Measurements from ENCODE around the gene KIRREL2. TPM values are rescaled to one million over a fixed set of nuclear protein-coding genes. Genes with fewer than 3 reads are reported as not detected.
A peak's percentile ranks its signal among the peaks of the same experiment; 100 is the strongest.
"Not testable (repeated sequence)": the region's sequence is repeated elsewhere in the genome, so short reads cannot be mapped to it uniquely, and the experiment has no call there.

Gene KIRREL2
- total RNA-seq, 1 experiment from 2014 or later, result 0.12 TPM

DNA sequence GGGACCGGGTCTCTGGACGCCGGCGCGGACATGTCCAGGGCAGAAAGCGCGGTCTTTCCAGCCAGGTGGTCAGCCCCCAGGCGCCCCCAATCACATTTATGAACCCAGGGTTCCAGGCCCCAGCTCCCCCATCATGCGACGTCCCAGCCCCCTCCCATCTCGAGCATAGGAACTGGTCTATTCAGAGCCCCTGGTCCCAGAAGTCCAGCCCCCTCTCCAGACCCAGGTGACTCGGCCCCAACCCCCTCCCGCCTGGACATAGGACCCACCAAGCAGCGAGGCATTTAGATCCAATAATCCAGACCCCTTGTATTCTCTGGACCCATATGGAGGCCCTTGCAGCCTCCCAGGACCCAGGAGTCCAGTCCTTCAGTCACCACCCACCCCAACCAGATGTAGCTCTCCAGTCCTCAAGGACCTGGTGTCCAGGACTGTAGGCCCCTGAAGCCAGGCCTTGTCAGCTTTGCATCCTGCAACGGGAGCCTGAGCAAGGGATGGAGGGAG is 12.2 kb downstream of the KIRREL2 start:
- no peak for DNase-seq (ENCODE audit: extremely low read depth, low read depth)

DNA sequence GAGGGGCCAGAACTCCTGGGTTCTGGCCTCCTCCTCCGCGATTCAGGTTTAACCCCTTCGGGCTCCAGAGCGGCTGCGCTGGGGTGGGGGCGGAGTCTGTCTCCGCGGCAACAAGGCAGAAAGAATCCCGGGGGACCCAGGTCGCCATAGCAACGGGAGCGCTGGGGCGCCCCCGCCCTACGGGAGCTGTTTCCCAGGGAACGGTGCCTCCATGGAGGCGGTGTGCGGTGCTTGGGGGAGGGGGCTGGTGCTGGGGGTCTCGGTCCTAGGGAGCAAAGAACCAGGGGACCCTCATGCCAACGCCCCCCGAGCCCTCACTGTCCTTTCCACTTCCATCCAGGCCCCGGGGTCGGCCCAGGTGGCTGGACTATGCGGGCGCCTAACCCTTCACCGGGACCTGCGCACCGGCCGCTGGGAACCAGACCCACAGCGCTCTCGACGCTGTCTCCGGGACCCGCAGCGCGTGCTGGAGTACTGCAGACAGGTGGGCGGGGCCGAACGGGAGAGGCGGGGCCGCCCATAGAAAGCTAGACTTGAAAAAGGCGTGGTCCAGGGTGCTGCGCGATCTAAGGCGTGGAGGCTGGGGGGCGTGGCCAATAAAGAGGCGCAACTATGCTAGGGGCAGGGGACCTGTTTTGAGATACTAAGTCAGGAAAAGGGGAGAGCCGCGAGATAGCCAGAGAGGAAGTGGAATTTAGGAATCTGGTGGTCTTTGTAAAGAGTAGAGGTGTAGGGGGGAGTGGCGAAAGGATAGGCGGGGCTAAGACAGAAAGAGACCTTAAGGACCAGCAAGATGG is 12.8 kb downstream of the KIRREL2 start:
- DNase-seq (ENCODE audit: extremely low read depth, low read depth), result peak; percentile 87

DNA sequence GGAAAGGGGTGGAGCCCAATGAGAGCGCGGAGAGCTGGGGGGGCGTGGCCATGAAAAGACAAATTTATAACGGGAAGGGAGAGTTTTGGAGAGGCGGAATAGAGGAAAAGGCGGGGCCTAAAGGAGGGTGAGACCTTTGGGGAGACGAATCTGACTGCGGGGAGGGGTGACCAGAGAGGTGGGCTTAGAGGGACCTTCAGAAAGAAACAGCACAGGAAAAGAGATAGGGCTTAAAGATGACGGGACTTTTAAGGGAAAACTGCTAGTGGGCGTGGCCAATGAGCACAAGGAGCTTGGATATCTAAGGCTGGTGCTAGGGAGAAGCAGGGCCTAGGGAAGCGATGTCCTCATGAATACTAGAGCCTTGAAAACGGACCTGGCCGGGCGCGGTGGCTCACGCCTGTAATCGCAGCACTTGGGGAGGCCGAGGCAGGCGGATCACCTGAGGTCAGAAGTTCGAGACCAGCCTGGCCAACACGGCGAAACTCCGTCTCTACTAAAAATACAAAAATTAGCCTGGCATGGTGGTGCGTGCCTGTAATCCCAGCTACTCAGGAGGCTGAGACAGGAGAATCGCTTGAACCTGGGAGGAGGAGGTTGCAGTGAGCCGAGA is 13.5 kb downstream of the KIRREL2 start:
- not testable (repeated sequence) for DNase-seq (ENCODE audit: extremely low read depth, low read depth)

DNA sequence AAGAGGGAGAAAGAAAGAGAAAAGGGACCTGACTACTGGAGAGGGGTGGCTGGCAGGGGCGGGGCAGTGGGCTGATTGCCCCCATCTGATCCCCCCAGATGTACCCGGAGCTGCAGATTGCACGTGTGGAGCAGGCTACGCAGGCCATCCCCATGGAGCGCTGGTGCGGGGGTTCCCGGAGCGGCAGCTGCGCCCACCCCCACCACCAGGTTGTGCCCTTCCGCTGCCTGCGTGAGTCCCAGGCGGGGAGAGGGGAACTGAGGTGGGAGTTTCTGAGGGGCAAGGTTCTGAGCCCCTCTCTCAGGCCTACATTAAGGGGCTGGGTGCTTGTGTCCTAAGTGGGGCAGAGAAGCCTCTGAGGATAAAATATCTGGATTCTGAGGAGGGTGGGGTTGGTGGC is 14.1 kb downstream of the KIRREL2 start:
- no peak for DNase-seq (ENCODE audit: extremely low read depth, low read depth)

DNA sequence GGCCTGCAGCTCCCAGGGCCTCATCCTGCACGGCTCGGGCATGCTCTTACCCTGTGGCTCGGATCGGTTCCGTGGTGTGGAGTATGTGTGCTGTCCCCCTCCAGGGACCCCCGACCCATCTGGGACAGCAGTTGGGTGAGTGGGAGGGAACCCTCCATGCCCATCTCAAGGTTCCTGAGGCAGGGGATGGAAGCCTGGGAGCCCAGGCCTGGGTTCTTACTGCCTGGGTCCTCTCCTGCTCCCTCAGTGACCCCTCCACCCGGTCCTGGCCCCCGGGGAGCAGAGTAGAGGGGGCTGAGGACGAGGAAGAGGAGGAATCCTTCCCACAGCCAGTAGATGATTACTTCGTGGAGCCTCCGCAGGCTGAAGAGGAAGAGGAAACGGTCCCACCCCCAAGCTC is 14.9 kb downstream of the KIRREL2 start:
- no peak for DNase-seq (ENCODE audit: extremely low read depth, low read depth)

DNA sequence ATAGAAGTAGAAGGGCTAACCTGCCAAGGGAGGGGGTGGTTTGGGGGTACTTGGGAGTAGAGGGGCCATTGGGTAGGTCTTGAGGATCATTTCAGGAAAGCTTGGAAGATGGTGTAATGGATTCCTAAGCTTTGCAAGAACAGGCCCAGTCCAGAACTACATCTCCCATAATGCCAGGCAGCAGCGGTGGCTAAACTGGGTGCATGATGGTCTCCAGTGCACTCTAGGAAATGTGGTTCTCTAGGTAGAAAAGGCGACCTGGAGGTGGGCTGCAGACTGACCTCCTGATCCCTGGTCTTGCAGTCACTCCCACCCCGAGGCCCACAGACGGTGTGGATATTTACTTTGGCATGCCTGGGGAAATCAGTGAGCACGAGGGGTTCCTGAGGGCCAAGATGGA is 15.5 kb downstream of the KIRREL2 start:
- DNase-seq (ENCODE audit: extremely low read depth, low read depth), result no peak

DNA sequence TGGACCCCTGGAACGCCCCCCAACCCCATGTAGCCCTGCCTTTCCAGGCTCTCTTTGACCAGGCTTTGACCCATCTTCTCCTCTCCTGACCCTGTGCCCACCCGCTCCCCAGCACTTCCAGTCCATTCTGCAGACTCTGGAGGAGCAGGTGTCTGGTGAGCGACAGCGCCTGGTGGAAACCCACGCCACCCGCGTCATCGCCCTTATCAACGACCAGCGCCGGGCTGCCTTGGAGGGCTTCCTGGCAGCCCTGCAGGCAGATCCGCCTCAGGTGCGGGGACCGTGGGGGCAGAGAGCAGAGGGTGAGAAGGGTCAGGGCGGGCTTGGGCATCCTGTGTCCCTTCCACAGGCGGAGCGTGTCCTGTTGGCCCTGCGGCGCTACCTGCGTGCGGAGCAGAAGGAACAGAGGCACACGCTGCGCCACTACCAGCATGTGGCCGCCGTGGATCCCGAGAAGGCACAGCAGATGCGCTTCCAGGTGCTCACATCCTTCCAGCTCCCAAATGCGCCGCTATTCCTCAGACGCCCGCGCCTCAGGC is 17.8 kb downstream of the KIRREL2 start:
- no peak for DNase-seq (ENCODE audit: extremely low read depth, low read depth)

DNA sequence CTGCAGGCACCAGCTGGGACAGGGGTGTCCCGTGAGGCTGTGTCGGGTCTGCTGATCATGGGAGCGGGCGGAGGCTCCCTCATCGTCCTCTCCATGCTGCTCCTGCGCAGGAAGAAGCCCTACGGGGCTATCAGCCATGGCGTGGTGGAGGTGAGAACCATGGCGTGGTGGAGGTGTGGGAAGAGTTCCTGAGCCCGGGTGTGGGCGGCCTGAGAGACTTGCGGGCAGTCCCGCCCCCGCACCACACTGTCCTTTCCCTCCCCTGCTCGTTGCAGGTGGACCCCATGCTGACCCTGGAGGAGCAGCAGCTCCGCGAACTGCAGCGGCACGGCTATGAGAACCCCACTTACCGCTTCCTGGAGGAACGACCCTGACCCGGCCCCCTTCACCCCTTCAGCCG is 22.4 kb downstream of the KIRREL2 start:
- no peak for DNase-seq (ENCODE audit: extremely low read depth, low read depth)

DNA sequence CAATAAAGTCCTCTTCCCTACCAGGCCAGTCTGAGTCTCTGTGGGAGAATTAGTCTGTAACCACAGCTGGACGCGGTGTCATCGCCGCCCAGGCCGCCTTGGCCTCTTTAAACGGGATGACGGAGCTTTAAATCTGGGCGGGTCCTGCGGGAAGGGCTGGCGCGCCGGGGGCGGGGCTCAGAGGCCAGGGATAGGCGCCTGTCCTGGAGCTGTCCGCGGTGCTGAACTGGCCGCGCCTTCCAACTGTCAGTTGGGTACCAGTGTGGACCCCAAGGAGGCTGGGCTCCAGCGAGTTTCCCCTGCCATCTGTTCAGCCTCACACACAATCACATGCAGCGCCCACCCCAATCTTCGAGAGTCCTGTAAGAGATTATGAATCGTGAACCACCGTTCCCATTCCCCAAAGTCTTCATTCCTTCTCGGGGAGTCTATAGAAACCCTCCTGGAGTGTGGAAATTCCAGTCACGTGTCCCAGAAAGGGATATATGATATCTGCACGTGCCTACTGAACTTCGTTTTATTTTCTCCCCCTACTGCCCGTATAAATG is 23.1 kb downstream of the KIRREL2 start:
- DNase-seq (ENCODE audit: extremely low read depth, low read depth), result peak; percentile 88

DNA sequence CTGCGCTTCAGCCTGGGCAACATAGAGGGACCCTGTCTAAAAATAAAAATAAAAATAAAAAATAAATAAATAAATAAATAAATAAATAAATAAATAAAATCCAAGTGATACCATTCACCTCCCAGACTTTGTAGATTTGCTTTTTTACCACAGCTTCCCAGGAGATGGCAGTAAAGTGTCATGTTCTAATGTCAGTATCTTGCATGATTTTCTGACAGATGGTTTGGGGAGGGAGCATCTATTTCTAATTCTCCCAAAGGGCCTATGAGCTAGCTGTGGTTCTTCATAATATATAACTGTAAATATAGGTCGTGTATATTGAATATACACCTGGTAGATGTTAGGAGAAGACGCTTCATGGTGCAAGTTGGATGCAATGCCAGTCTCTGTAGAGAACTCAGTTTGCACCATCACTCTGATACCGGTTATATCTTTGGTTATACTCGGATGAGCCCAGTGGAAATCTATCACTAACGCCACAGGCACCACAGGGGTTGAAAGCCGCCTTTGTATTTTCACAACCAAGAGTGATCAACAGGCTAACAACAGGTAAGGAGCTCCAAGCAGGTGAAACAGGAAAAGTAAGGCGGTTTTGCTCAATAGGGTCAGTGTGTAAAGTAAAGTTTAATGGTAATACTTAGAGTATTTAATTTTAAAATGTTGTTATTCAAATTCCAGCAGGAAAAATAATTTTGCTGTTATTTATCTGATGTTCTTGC is 25.6 kb downstream of the KIRREL2 start:
- DNase-seq (ENCODE audit: extremely low read depth, low read depth), result peak; percentile 80

DNA sequence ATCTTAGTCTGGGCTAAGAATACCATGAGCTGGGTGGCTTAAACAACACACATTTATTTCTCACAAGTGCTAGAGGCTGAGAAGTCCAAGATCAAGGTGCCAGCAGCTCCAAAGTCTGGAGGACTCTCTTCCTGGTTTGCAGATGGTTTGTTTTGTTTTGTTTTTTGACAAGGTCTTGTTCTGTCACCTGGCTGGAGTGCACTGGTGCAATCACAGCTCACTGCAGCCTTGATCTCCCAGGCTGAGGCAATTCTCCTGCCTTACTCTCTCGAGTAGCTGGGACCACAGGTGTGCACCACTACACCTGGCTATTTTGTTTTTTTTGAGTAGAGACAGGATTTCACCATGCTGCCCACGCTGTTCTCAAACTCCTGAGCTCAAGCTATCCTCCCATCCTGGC is 27.2 kb downstream of the KIRREL2 start:
- DNase-seq (ENCODE audit: extremely low read depth, low read depth), result no peak

DNA sequence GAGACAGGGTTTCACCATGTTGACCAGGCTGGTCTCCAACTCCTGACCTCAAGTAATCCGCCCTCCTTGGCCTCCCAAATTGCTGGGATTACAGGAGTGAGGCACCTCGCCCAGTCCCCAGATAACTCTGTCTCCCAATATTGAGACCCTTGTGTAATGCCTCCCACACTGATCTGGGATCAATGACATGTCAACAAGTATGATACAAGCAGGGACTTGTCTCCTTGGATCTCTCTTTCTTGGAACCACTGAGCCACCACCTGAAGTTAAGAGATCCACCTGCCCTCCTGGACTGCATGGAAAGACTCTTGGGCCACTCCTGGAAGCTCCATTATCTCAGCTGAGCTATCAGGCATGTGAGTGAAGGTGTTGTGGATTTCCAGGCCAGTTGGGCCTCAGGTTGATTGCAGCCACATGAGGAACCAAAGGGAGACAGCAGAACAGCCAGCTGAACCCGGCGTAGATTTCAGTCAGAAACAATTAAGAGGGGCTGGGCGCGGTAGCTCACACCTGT is 28.6 kb downstream of the KIRREL2 start:
- no peak for DNase-seq (ENCODE audit: extremely low read depth, low read depth)

DNA sequence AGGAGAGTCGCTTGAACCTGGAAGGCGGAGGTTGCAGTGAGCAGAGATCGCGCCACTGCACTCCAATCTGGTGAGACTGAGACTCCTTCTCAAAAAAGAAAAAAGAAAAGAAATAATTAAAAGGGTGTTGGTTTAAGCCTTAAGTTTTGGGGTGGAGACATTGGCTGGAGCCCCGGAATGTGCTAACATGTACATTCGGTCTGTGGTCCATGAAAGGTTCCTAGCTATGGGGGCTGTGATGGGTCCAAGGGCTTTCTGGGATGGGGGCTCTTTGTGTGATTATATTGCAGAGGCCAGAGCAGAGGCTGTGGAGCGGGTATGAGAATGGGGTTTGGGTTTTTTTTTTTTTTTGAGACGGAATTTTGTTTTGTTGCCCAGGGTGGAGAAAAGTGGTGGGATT is 29.2 kb downstream of the KIRREL2 start:
- DNase-seq (ENCODE audit: extremely low read depth, low read depth), result no peak

DNA sequence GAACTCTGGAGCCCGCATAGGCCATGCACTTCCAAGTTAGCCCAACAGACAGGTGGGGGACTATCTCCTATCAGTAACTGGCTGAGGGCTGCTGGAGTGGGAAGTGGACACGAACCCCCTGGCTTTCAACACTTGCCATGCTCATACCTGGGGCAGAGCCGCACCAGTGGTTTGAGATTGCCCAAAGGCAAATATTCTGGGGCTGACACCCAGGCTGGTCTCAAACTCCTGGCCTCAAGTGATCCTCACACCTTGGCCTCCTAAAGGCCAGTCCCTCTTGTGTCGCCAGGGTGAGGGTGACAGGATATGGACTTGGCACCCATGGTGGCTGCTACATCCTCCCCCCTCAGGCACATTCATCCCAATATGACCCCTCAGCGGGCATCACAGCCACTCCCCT is 30.5 kb downstream of the KIRREL2 start:
- no peak for DNase-seq (ENCODE audit: extremely low read depth, low read depth)

DNA sequence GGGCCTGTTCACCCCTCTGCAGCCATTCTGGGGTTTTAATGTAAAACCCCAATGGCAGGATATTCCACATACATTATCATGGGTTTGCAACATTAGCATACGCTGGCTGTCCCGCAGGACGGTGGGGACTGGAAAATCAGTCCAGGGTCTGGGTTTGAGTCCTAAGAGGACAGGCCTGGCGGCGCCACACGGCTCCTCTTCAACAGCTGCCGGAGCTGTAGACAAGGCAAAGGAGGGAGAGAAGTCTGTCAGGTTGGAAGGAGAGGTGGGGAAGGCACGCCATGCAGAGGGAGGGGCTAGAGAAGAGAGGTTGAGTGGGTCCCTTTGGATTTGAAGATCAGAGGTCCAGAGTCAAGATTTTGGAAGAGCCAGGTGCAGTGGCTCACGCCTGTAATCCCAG is 31.7 kb downstream of the KIRREL2 start:
- DNase-seq (ENCODE audit: extremely low read depth, low read depth), result no peak

DNA sequence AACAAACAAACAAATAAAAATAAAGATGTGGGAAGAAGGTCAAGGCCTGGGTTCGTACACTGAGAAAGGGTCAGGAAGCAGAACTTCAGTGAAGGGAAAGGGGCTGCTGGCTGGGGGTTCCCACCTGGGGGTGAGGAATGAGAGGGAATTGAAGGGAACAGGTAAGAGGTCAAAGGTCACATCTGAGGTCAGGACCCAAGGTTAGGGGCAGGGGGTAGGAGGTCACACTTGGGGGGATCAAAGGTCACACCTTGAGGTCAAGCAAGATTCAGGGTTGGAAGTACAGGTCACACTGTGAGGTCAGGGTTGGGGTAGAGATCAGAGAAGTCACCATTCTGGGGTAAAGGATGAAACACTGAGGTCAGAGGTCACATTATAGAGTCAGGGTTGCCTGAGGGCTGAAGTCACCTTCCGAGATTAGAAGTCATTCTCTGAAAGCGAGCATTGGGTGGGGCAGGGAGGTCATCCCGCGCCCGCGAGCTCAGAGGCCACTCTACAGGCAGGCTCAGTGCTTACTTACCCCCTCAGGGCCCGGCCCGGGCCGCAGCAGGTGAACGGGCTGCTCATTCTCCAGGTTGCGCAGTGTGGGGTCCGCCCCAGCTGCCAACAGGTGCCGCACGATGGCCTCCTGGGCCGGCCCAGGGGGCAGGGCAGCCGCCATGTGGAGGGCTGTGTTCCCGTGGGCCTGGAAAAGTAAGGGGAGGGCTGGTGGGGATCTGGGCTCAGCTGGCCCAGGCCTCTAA is 32.8 kb downstream of the KIRREL2 start:
- DNase-seq (ENCODE audit: extremely low read depth, low read depth), result no peak

DNA sequence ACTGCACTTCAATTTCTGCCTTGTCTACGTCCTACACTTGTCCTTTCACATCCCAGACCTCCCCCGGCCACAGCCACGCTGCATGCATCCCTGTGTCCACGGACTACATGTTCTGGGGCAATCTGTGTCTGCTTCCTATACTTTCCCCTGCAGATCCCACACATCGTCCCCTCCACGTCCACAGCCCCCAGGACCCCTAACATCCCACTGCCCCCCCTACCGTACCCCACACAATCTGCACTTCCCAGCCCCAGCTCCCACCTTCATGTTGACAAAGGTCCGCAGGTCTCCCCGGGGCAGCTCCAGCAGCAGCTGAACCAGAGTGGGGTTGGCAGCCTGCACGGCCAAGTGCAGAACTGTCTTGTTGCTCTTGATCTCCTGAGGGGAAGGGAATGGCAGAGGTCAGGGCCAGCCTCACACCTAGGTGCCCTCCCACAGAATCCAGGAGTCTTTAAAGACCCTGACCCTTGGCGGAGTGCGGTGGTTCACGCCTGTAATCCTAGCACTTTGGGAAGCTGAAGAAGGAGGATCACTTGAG is 33.5 kb downstream of the KIRREL2 start:
- no peak for DNase-seq (ENCODE audit: extremely low read depth, low read depth)

DNA sequence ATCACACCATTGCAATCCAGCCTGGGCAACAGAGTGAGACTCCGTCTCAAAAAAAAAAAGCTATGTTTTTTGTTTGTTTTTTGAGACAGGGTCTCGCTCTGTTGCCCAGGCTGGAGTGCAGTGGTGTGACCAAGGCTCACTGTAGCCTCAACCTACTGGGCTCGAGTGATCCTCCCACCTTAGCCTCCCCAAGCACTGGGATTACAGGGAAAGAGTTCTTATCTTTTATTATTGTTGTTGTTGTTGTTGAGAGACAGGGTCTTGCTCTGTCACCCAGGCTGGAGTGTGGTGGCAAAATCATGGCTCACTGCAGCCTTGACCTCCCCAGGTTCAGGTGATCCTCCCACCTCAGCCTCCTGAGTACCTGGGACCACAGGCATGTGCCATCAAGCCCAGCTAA is 35.1 kb downstream of the KIRREL2 start:
- not testable (repeated sequence) for DNase-seq (ENCODE audit: extremely low read depth, low read depth)

DNA sequence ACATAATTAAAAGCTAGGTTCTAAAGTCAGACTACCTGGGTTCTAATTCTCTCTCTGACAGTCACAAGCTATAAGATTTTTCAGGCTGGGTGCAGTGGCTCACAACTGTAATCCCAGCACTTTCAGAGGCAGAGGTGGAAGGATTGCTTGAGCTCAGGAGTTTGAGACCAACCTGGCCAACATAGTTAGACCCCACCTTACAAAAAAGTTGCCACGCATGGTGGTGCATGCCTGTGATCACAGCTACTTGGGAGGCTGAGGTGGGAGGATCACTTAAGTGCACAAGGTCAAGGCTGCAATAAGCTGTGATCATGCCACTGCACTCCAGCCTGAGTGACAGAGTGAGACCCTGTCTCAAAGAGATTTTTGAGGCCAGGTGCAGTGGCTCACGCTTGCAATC is 37.6 kb downstream of the KIRREL2 start:
- no peak for DNase-seq (ENCODE audit: extremely low read depth, low read depth)

All from NCI-H460 (cell line).